HG02973 (cell line): ENCODE results near the gene SLAIN1.
A peak's percentile ranks its signal among the peaks of the same experiment; 100 is the strongest.
"Not testable (repeated sequence)": the region's sequence is repeated elsewhere in the genome, so short reads cannot be mapped to it uniquely, and the experiment has no call there.

ENCODE experiments used
- ATAC-seq: cut with Tn5 transposase; IDR thresholded peaks from one replicate; pipeline ENCODE4 v1.9.1; 2021; ENCODE audit warnings: moderate library complexity; ENCODE audit not compliant: unreplicated experiment

Gene SLAIN1

DNA sequence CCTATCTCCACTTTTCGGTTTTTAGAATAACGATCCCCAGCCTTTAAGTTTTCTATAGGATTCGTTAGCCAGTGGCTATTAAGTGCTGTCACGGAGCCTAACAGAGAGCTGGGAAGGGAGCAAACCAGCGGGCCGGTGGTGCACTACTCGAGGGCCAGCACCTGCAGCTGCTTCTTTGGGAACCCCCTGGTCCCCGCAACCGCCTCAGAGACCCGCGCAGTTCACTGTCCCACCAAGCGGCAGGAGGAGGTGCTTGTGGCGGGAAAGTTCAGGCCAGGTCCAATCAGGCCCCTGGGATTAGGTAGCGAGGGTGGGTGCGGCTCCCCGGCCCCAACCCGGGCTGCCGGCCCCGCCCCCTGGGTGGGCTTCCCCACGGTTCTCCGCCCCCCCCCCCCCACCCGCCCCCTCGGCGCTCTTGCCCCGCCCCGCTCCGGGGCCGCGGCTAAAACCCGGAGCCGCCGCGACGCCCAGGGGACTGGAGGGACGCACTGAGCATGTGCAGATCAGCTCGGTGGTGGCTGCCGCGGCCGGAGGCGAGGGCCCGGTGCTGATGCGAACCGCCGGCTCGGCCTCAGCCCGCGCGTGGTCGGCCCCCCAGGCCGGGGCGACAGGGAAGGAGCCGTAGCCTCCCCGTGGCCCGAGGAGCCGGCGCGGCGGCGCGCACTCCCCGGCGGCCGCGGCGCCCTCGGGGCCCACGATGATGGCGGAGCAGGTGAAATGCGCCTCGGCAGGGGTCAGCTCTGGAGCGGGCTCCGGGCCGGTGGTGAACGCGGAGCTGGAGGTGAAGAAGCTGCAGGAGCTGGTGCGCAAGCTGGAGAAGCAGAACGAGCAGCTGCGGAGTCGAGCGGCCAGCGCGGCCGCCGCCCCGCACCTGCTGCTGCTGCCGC, at the start of gene SLAIN1:
Gene SLAIN1, plus strand, starts transcription at position 471 of the 887 bp plus-strand sequence. Its CDS starts 227 bp downstream, at position 698.
- peak; percentile 59 for ATAC-seq

- ATAC-seq: no peak
Observed at GRCh38 chr13:77650409-77650808, 47.1 kb upstream of the SLAIN1 start.

GRCh38 chr13:77653301-77653700, 44.2 kb upstream of the SLAIN1 start:
- ATAC-seq: no peak

GRCh38 chr13:77660016-77660415, 37.5 kb upstream of the SLAIN1 start:
- not testable (repeated sequence) for ATAC-seq

DNA sequence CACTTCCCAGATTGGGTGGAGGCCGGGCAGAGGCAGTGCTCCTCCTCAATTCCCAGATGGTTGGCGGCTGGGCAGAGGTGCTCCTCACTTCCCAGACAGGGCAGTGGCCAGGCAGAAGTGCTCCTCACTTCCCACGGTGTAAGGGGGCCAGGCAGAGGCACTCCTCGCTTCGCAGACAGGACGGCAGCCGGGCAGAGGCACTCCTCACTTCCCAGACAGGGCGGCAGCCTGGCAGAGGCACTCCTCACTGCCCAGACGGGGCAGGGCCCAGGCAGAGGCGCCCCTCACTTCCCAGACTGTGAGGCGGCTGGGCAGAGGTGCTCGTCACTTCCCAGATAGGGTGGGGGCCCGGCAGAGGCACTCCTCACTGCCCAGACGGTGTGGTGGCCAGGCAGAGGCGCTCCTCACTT, 36.6 kb upstream of the SLAIN1 start:
- ATAC-seq: no peak

DNA sequence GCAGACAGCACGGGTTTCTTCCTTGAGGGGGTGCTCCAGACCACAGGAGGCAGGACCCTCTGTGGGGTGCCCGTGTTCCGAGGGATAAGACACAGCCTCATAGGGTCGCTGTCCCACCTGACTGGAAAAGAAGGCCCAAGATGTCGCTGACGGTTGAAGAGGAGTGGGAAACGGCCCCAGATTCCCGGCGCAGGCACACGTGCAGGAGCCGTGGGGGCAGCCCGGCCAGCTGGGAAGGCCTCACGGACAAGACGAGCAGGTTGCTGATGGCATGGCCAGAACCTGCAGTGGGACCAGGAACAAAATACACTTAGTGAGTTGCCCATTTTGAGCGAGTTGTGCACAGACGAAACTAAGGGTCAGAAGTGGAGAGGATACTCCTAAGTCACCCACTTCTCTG, 35.2 kb upstream of the SLAIN1 start:
- ATAC-seq: not testable (repeated sequence)

DNA sequence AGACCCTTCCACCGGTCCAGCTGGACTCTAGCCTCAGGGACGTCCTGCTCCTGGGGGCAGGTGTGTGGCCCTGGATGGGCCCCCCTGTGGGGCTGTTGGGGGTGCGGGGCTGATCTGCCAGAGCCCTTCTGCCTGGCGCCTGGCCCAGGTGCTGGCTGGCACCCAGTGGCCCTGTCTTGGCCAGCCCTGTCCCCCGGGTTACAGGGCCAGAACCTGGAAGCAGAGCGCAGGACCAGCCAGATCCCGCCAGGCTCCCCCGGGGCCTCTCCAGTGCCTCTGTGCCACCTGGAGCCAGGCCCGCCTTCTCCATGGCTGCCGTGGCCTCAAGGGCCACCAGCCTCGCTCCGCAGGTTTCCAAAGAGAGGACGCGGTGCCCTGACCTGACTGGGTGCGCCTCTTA, 34.7 kb upstream of the SLAIN1 start:
- not testable (repeated sequence) for ATAC-seq

DNA sequence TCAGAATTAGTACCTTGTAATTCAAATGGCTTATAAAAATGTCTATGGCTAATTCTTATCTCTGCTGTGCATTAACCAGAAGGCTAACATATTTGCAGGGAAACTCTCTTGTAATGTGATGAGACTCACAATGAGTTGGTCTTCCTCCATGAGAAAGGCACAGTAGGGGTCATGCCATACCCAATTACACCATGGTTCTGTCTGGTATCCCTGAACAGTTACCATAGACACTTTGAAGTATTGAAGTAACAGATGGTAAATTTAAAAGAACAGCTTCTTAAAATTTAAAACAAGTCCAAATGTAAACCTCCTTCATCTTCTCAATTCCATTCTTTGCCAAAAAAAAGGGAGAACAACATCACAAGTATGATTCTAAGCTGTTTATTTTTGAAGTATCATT, 22.6 kb upstream of the SLAIN1 start:
- ATAC-seq: no peak

DNA sequence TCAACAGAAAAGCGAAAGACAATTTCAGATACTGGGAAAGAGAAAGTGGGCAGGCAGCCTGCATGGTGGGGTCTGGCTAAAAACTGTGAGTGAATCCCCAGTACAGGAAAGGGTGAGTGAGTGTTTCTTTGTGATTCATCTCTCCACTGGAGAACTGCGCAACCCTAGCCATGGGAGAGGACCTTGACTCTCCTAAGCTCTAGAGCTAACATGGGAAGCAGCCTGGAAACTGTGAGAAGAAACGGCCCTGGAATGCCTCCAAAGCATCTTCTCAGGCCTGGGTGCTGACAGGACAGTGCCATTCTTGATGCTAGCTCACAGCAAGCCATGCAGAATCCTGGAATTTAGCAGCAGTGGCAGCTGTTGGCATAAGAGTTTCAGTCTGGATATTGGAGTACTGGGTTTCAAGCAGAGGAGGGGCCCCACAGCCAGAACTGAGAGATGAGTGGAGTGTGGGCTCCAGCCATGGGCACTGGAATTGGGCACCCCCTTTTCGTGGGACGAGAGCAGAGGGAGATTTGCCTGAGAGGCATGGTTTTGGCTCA, 18.7 kb upstream of the SLAIN1 start:
- ATAC-seq: no peak

- ATAC-seq: no peak
Observed at GRCh38 chr13:77687799-77688198, 9.7 kb upstream of the SLAIN1 start.

DNA sequence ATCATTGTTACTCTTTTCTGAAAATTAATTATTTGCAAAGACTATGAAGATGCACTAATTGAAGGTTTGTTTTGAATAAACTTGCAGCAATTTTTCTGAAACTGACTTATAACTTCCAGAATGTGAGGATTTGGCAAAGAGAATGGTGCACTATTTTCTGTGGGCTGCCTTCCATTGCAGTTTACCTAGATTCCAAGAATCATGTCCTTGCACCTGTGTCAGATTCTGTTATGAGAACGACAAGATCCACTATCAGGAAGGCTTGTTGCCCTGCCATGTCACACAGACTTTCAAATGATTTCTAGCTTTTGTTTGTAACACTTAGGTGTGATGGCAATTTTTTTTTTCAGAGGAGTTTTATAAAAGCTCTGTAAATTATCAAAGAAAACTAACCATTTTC, 5.6 kb upstream of the SLAIN1 start:
- no peak for ATAC-seq

GRCh38 chr13:77692746-77693448, 4.6 kb upstream of the SLAIN1 start:
- ATAC-seq: no peak

GRCh38 chr13:77693449-77693940, 4.0 kb upstream of the SLAIN1 start:
- ATAC-seq: no peak

GRCh38 chr13:77696006-77696878, 1.2 kb upstream of the SLAIN1 start:
- no peak for ATAC-seq

DNA sequence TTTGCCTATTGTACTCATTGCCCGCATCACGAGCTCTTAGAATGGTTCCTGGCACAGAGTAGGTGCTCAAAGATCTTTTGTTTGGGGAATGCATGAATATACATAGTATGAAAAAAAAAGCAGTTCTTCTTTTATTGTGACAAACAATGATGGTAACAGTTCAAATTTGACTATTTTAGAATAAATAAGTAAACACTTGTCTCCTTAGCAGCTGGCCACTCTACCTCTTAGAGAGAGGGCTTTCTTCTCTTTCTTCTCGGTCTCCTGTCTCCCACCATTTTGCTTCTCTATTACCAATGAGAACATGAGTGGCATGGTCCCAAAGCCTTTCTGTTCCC, 639 bp upstream of the SLAIN1 start:
- peak; percentile 3 for ATAC-seq

DNA sequence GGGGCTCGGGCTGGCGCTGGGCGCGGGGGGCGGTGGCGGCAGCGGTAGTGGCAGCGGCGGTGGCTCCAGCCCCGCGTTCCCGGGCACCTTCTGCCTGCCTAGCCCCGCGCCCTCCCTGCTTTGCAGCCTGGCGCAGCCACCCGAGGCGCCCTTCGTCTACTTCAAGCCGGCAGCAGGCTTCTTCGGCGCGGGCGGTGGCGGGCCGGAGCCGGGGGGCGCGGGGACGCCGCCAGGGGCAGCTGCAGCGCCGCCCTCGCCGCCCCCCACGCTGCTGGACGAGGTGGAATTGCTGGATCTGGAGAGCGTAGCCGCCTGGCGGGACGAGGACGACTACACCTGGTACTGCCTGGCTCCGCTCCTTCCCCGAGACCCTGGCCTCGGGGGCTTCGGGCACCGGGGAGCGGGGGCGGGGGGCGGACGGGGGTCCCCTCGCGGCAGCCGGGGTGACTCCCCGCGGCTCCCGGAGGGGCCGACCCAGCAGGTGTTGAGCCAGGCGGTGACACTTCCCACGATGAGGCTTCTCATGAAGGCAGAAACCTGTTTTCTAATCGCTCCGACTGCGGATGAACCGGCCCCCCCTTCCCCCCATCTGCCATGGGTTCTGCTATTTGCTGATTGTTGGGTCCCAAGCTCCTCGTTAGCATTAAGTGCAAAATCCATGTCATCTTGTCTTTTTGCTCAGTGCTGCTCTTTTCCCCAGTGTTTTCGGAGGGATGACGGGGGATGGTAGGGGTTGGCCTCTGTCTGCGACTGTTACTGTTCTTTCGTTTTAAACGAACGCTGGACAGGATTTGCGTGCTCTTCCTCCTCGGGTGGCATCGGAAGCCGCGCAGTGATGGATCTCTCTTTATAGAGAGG, 943 bp downstream of the SLAIN1 start:
- peak; percentile 24 for ATAC-seq

GRCh38 chr13:77699059-77699680, 1.7 kb downstream of the SLAIN1 start:
- ATAC-seq: no peak

DNA sequence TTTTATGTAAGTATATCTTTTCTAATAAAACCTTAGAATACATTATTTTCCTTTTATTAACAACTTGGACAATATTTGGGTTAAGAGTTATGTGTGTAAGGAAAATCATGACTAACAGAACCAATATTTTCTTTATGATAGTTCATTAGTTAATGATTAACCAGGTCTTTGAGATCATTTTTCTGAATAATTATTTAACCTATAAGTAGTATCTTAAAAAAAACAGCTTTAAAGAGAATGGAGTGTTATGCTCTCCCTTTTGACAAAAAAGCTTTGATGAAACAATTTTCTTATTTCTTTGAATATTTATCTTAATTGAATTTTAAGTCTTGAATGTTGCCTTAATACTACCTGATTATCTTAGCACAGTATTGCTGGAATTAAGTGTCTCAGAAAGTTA, 3.8 kb downstream of the SLAIN1 start:
- no peak for ATAC-seq

DNA sequence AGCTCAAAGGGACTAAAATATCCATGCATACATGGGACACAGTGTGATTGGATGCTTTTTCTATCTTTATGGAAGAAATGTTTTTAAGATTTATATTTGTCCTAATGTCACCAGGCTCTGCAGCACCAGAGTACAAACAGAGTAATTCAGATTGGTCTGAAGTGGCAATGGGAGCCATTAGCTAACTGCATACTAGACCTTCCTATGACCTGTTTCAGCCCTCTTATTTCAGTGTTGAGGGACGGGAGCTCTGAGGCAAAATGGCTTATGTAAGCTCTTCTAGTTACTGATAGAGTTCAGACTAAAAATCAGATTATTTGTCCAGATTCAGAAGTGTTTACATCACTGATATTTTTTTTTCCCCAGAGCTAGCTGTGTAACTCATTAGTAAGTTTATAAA, 4.9 kb downstream of the SLAIN1 start:
- no peak for ATAC-seq
